ENCODE measurements around the gene CEP19.

CEP19 gene

GRCh38 chr3:196706327-196706726, 5.7 kb downstream of the CEP19 start:
- CTCF ChIA-PET = no interaction called here
- 0 out of 2 replicates have a peak, but pooled peaks cover 6% of the 10 kb centered on the region for H3K4me1 ChIP-seq (ENCODE audit: control insufficient read depth, insufficient read depth, low read length)
- no peaks in the 10 kb centered on the region for H3K9me3 ChIP-seq (ENCODE audit: control insufficient read depth, insufficient read depth, low read depth, low read length)
- no peaks in the 10 kb centered on the region for H3K36me3 ChIP-seq (ENCODE audit: control insufficient read depth in 2 of 2, insufficient read depth in 1 of 2, low read length in 2 of 2)
- no peak overlapping the region for H3K27ac ChIP-seq (ENCODE audit: extremely low read depth, low read depth, low read length)
- no peak overlapping the region for H3K4me3 ChIP-seq (ENCODE audit: low read depth, low read length)
- TF ChIP-seq GLI4 (tag by site-specific recombination; IDR thresholded peaks at IDR 0.05) = no peak
- POLR2A ChIA-PET = no interaction called here

GRCh38 chr3:196700801-196701200, 11.2 kb downstream of the CEP19 start:
- Histone ChIP-seq H3K4me1 (ENCODE audit: control insufficient read depth, insufficient read depth, low read length) (no peaks in the 10 kb centered on the region), H3K27ac (ENCODE audit: extremely low read depth, low read depth, low read length) (no peak overlapping the region), H3K36me3 (ENCODE audit: control insufficient read depth in 2 of 2, insufficient read depth in 1 of 2, low read length in 2 of 2) (no peaks in the 10 kb centered on the region), H3K9me3 (ENCODE audit: control insufficient read depth, insufficient read depth, low read depth, low read length) (no peaks in the 10 kb centered on the region), H3K4me3 (ENCODE audit: low read depth, low read length) (no peak overlapping the region)
- TF ChIP-seq GFI1B (tag by site-specific recombination; IDR thresholded peaks at IDR 0.05) = no peak
- TF ChIP-seq GLI2 (tag by site-specific recombination; IDR thresholded peaks at IDR 0.05; ENCODE audit: borderline replicate concordance, low read depth) = no peak
- TF ChIP-seq ZNF184 (tag by site-specific recombination; IDR thresholded peaks at IDR 0.05) = no peak
- TF ChIP-seq CTCF (tag by site-specific recombination; IDR thresholded peaks at IDR 0.05) = no peak
- no peak for TF ChIP-seq ZNF549 (tag by site-specific recombination; IDR thresholded peaks at IDR 0.05)
- TF ChIP-seq GLIS2 (tag by site-specific recombination; IDR thresholded peaks at IDR 0.05) = no peak
- TF ChIP-seq ZNF114 (tag by site-specific recombination; IDR thresholded peaks at IDR 0.05) = no peak
- TF ChIP-seq ZIC2 (tag by site-specific recombination; IDR thresholded peaks at IDR 0.05) = no peak
- ChIA-PET CTCF (no interaction called here), POLR2A (no interaction called here)

- H3K36me3 ChIP-seq (ENCODE audit: control insufficient read depth in 2 of 2, insufficient read depth in 1 of 2, low read length in 2 of 2) = no peaks in the 10 kb centered on the region
- no peak overlapping the region for H3K4me3 ChIP-seq (ENCODE audit: low read depth, low read length)
- POLR2A ChIA-PET = no interaction called here
- TF ChIP-seq ZNF354C (tag by site-specific recombination; IDR thresholded peaks at IDR 0.05; ENCODE audit: borderline replicate concordance, low read depth) = no peak
- TF ChIP-seq ZNF654 (tag by site-specific recombination; IDR thresholded peaks at IDR 0.05; ENCODE audit: low read depth) = no peak
- TF ChIP-seq ZNF248 (tag by site-specific recombination; IDR thresholded peaks at IDR 0.05) = no peak
- no peak for TF ChIP-seq TSHZ1 (tag by site-specific recombination; IDR thresholded peaks at IDR 0.05; ENCODE audit: borderline replicate concordance)
- no peaks in the 10 kb centered on the region for H3K9me3 ChIP-seq (ENCODE audit: control insufficient read depth, insufficient read depth, low read depth, low read length)
- H3K4me1 ChIP-seq (ENCODE audit: control insufficient read depth, insufficient read depth, low read length) = no peaks in the 10 kb centered on the region
- H3K27ac ChIP-seq (ENCODE audit: extremely low read depth, low read depth, low read length) = no peak overlapping the region
- CTCF ChIA-PET = no interaction called here
Measured at GRCh38 chr3:196699749-196700148, 12.3 kb downstream of the CEP19 start.

- no peaks in the 10 kb centered on the region for H3K4me1 ChIP-seq (ENCODE audit: control insufficient read depth, insufficient read depth, low read length)
Measured at GRCh38 chr3:196697270-196697669, 14.8 kb downstream of the CEP19 start.

More at GRCh38 chr3:196697270-196697669, 14.8 kb downstream of the CEP19 start:
- H3K4me3 ChIP-seq (ENCODE audit: low read depth, low read length) = no peak overlapping the region
- POLR2A ChIA-PET = no interaction called here
- CTCF ChIA-PET = interaction anchor here (0.7 to 2.0 kb wide), 3 partner anchors 10 to 795 kb away, joined by 3 to 4 read pairs (median 4); no protein-coding TSS in a partner anchor
- no peaks in the 10 kb centered on the region for H3K9me3 ChIP-seq (ENCODE audit: control insufficient read depth, insufficient read depth, low read depth, low read length)
- H3K27ac ChIP-seq (ENCODE audit: extremely low read depth, low read depth, low read length) = no peak overlapping the region
- no peaks in the 10 kb centered on the region for H3K36me3 ChIP-seq (ENCODE audit: control insufficient read depth in 2 of 2, insufficient read depth in 1 of 2, low read length in 2 of 2)
- TF ChIP-seq ZBTB26 (tag by site-specific recombination; optimal IDR thresholded peaks at IDR 0.05) (no peak), ZNF707 (tag by site-specific recombination; IDR thresholded peaks at IDR 0.05) (no peak), ZNF416 (tag by site-specific recombination; IDR thresholded peaks at IDR 0.05) (no peak), ZNF391 (tag by site-specific recombination; IDR thresholded peaks at IDR 0.05; ENCODE audit: borderline replicate concordance, low read depth) (no peak)

Data from HEK293 (cell line).